Uterus (tissue), 2 donors: Measurements from ENCODE around the gene FBN1.

Experiments used
- CTCF ChIP-seq, 4 experiments: fragments of 200-600 bp in 2 of 4; fragments of 450-650 bp in 2 of 4; sonication (generic) in 2 of 4; IDR thresholded peaks; one replicate each; pipeline ENCODE4 v1.5.1; 2016 to 2019; ENCODE audit warnings: antibody characterized with exemption in 4 of 4, mild to moderate bottlenecking in 2 of 4, moderate library complexity in 1 of 4
- POLR2A ChIP-seq, 2 donors: fragments of 450-650 bp; IDR thresholded peaks; one replicate each; pipeline ENCODE4 v1.6.1; 2016; ENCODE audit warnings: antibody characterized with exemption in 2 of 2, mild to moderate bottlenecking in 1 of 2, moderate library complexity in 1 of 2

- TF ChIP-seq POLR2A (IDR thresholded peaks at IDR 0.05), result no peak
- no peak for TF ChIP-seq CTCF (IDR thresholded peaks at IDR 0.05)
Observed at GRCh38 chr15:48617619-48618018, 27.9 kb downstream of the FBN1 start.
